Calu3 (cell line): ENCODE results near the gene PBX1. TPM values are rescaled to one million over a fixed set of nuclear protein-coding genes. Genes with fewer than 3 reads are reported as not detected.

Experiments used
- BruUV-seq: library from RNA; stranded (reverse); fragments of 400-500 nt; replicated peaks from 2 replicates; lab custom pipeline; 2021; lab: Mats Ljungman, UMichigan
- CTCF ChIA-PET: fragments of 300-600 bp; sonication (Branson Sonifier 250); formaldehyde crosslinking; loops from one replicate; lab custom pipeline; 2022; ENCODE audit warnings: antibody characterized with exemption; lab: Charles Lee
- DNase-seq: peaks from one replicate; pipeline ENCODE4 v3.0.0; 2022
- H3K27ac Mint-ChIP-seq: one replicate; pipeline ENCODE4 v1.8.0; 2022; ENCODE audit warnings: mixed read lengths; ENCODE audit not compliant: unreplicated experiment
- H3K27me3 Mint-ChIP-seq: one replicate; pipeline ENCODE4 v1.8.0; 2022; ENCODE audit warnings: mixed read lengths; ENCODE audit not compliant: unreplicated experiment
- H3K36me3 Mint-ChIP-seq: one replicate; pipeline ENCODE4 v1.8.0; 2022; ENCODE audit warnings: mild to moderate bottlenecking, moderate library complexity, mixed read lengths; ENCODE audit not compliant: insufficient read depth, unreplicated experiment
- H3K4me1 Mint-ChIP-seq: one replicate; pipeline ENCODE4 v1.8.0; 2022; ENCODE audit warnings: mild to moderate bottlenecking, low read depth, mixed read lengths; ENCODE audit not compliant: unreplicated experiment
- H3K4me3 Mint-ChIP-seq: one replicate; pipeline ENCODE4 v1.8.0; 2022; ENCODE audit warnings: mild to moderate bottlenecking, low read depth, moderate library complexity, mixed read lengths; ENCODE audit not compliant: unreplicated experiment
- H3K9me3 Mint-ChIP-seq: one replicate; pipeline ENCODE4 v1.8.0; 2022; ENCODE audit warnings: low read depth, mixed read lengths; ENCODE audit not compliant: unreplicated experiment
- intact Hi-C: fragments of 100-400 bp; cut with micrococcal nuclease; formaldehyde crosslinking; loops from one replicate; pipeline ENCODE4 v1.10.0; 2022; ENCODE audit not compliant: unreplicated experiment
- total RNA-seq: library from RNA; stranded (reverse); gene quantifications from 2 replicates; pipeline ENCODE4 v1.2.3, GENCODE V29; 2022
- TF ChIP-seq, protein P1 (sequence below): fragments of 200-600 bp; IDR thresholded peaks from one replicate; pipeline ENCODE4 v1.8.0; 2022; ENCODE audit warnings: antibody characterized with exemption; ENCODE audit not compliant: unreplicated experiment

PBX1 gene
- total RNA-seq, 1 experiment from 2014 or later: 22.5 TPM

- CTCF ChIA-PET: no interaction called here
- intact Hi-C loops: no loop called here
- BruUV-seq: no TSS peak
- Mint-ChIP-seq H3K9me3 (no peaks in the 10 kb centered on the region), H3K4me1 (peaks cover 13% of the 10 kb centered on the region), H3K27me3 (no peaks in the 10 kb centered on the region), H3K36me3 (no peaks in the 10 kb centered on the region), H3K4me3 (no peak overlapping the region), H3K27ac (no peak overlapping the region)
- TF ChIP-seq, protein P1, sequence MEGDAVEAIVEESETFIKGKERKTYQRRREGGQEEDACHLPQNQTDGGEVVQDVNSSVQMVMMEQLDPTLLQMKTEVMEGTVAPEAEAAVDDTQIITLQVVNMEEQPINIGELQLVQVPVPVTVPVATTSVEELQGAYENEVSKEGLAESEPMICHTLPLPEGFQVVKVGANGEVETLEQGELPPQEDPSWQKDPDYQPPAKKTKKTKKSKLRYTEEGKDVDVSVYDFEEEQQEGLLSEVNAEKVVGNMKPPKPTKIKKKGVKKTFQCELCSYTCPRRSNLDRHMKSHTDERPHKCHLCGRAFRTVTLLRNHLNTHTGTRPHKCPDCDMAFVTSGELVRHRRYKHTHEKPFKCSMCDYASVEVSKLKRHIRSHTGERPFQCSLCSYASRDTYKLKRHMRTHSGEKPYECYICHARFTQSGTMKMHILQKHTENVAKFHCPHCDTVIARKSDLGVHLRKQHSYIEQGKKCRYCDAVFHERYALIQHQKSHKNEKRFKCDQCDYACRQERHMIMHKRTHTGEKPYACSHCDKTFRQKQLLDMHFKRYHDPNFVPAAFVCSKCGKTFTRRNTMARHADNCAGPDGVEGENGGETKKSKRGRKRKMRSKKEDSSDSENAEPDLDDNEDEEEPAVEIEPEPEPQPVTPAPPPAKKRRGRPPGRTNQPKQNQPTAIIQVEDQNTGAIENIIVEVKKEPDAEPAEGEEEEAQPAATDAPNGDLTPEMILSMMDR: no peak
- DNase-seq: no peak
These were observed 129.8 kb downstream of the PBX1 start for GRCh38 chr1:164688791-164689190.

- TF ChIP-seq, protein P1: no peak
- BruUV-seq: no TSS peak
- H3K4me3 Mint-ChIP-seq: no peak overlapping the region
These were observed 130.9 kb downstream of the PBX1 start for GRCh38 chr1:164689672-164690511.

DNA sequence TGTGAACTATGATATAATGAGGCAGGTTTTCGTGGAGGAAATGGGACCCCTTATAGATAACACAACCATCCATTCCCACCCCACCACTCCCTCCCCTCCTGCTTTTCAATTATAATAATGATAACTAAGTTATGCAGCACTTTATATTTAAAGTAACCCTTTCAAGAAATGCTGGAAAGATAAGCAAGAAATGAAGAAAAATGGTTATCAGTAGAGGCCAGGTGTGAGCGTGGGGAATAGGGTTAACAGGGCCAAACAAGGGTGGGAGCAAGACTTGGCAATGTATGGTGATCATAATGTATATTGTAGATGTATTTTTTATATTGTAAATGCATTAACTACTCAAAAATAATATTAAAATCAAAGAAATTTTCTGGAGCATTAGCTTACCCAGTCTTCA, 133.4 kb downstream of the PBX1 start:
- Mint-ChIP-seq H3K27me3 (no peaks in the 10 kb centered on the region), H3K4me3 (no peak overlapping the region), H3K9me3 (no peaks in the 10 kb centered on the region), H3K36me3 (no peaks in the 10 kb centered on the region), H3K27ac (no peak overlapping the region), H3K4me1 (no peaks in the 10 kb centered on the region)
- TF ChIP-seq, protein P1: no peak
- intact Hi-C loops: no loop called here
- no TSS peak for BruUV-seq
- no peak for DNase-seq
- CTCF ChIA-PET: no interaction called here

More at GRCh38 chr1:164689672-164690511, 130.9 kb downstream of the PBX1 start:
- DNase-seq: no peak
- CTCF ChIA-PET: interaction anchor here (0.6 to 1.3 kb wide), 2 partner anchors 18 to 97 kb away, joined by 3 to 4 read pairs; no protein-coding TSS in a partner anchor
- intact Hi-C loops: no loop called here
- Mint-ChIP-seq H3K9me3 (no peaks in the 10 kb centered on the region), H3K27ac (no peak overlapping the region), H3K4me1 (peaks cover 11% of the 10 kb centered on the region), H3K36me3 (no peaks in the 10 kb centered on the region), H3K27me3 (no peaks in the 10 kb centered on the region)

DNA sequence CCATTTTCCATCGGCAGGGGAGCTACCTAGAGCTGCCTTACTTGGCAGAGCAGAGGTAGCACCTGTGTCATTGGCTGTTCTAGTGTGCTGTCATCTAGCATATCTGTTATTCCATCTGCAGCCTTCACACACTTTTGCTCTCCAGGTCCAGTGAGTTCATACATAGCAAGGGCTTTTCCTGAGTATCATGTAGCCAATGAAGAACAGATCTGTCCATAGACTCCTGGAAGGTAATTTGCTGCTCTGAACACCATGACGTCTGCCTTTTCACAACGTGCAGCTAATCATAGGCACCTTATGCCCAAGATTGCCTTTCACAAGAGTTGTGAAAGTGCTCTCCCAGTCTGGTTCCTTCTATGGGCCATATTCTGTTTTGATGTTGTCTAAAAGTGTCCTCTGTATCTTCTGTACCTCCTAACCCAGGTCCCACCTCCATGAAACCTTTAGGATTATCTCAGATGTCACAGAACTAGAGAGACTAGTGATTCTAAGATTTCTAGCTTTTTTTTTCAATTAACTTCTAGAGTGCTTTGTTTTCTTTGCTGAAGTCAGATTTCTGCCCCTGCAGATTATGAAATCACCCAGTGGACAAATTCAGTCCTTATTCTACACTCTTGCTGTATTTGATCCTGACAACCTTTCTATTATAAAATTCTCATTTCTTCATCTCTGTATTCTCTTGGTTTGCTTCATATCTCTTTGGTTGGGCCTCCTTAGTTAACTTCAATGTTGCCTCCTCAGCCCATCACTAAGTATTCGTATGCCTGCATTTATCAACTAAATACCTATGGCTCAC, 134.8 kb downstream of the PBX1 start:
- TF ChIP-seq, protein P1: no peak
- CTCF ChIA-PET: no interaction called here

More for the DNA sequence above, 134.8 kb downstream of the PBX1 start:
- intact Hi-C loops: no loop called here
- no peak overlapping the region for H3K27ac Mint-ChIP-seq
- H3K27me3 Mint-ChIP-seq: no peaks in the 10 kb centered on the region
- DNase-seq: no peak
- no peaks in the 10 kb centered on the region for H3K36me3 Mint-ChIP-seq
- no peaks in the 10 kb centered on the region for H3K4me1 Mint-ChIP-seq
- no peaks in the 10 kb centered on the region for H3K9me3 Mint-ChIP-seq
- no TSS peak for BruUV-seq
- H3K4me3 Mint-ChIP-seq: no peak overlapping the region
